GM12878 (cell line): ENCODE data around the gene MYH7. TPM values are rescaled to one million over a fixed set of nuclear protein-coding genes. Genes with fewer than 3 reads are reported as not detected.

Experiments
- ATAC-seq: fragments of 200-7000 bp; cut with Tn5 transposase; 3 replicates; pipeline ENCODE4 v1.9.1; 2020; ENCODE audit warnings: mild to moderate bottlenecking, moderate library complexity
- BruUV-seq: library from RNA; stranded (reverse); fragments of 400-500 nt; replicated peaks from 2 replicates; lab custom pipeline; 2021; lab: Mats Ljungman, UMichigan
- CTCF ChIA-PET: fragments of 300-600 bp; sonication (Branson Sonifier 250); formaldehyde crosslinking; extraction: SDS; loops from one replicate; lab custom pipeline; 2021; ENCODE audit warnings: inconsistent platforms; lab: Yijun Ruan, JAX
- POLR2A ChIA-PET: fragments of 350-600 bp; formaldehyde crosslinking; extraction: SDS; loops from one replicate; lab custom pipeline; 2021; ENCODE audit warnings: inconsistent platforms; lab: Charles Lee
- RAD21 ChIA-PET: fragments of 300-600 bp; sonication (Branson Sonifier 250); formaldehyde crosslinking; loops from one replicate; lab custom pipeline; 2023; ENCODE audit warnings: antibody characterized with exemption; ENCODE audit not compliant: unreplicated experiment; lab: Charles Lee
- SMC1A ChIA-PET: fragments of 300-600 bp; sonication (Branson Sonifier 250); formaldehyde crosslinking; loops from one replicate; lab custom pipeline; 2023; ENCODE audit not compliant: unreplicated experiment, uncharacterized antibody; lab: Charles Lee
- DNase-seq: peaks from one replicate; pipeline ENCODE4 v3.0.0-alpha.2; 2011; ENCODE audit warnings: low read depth, low spot score
- FAIRE-seq: peaks from 3 replicates; lab custom pipeline; 2011; peaks lifted over from hg19 to GRCh38; lab: Jason Lieb, UNC
- H2AFZ ChIP-seq: 2 replicates; pipeline ENCODE4 v1.6.0; 2011; ENCODE audit warnings: low read depth, low read length, control low read depth; ENCODE audit not compliant: control insufficient read depth
- H3K27ac ChIP-seq: 2 replicates; pipeline ENCODE4 v1.5.1; 2011; ENCODE audit warnings: control low read depth; ENCODE audit not compliant: control insufficient read depth, insufficient read depth
- H3K27me3 ChIP-seq, 2 experiments: replicated peaks in 1 of 2; 2 replicates each; pipeline versions ENCODE4 v1.6.0 to v1.6.1; 2011; ENCODE audit warnings: low read length in 1 of 2; ENCODE audit not compliant: control insufficient read depth in 2 of 2, insufficient read depth in 2 of 2
- H3K36me3 ChIP-seq, 2 experiments: 2 replicates each; pipeline ENCODE4 v1.5.1; 2011; ENCODE audit warnings: low read length in 1 of 2; ENCODE audit not compliant: control insufficient read depth in 2 of 2, insufficient read depth in 2 of 2
- H3K4me1 ChIP-seq: 2 replicates; pipeline ENCODE4 v1.6.1; 2011; ENCODE audit warnings: mild to moderate bottlenecking, low read length, moderate library complexity, mixed read lengths; ENCODE audit not compliant: control insufficient read depth, insufficient read depth
- H3K4me2 ChIP-seq: 2 replicates; pipeline ENCODE4 v1.6.0; 2011; ENCODE audit warnings: control low read depth; ENCODE audit not compliant: control insufficient read depth, insufficient read depth
- H3K4me3 ChIP-seq: fragments of 200-600 bp; sonication (generic); 2 replicates; pipeline ENCODE4 v1.5.1; 2016
- H3K79me2 ChIP-seq: 2 replicates; pipeline ENCODE4 v1.6.0; 2011; ENCODE audit warnings: low read length; ENCODE audit not compliant: control insufficient read depth, insufficient read depth
- H3K9ac ChIP-seq: 2 replicates; pipeline ENCODE4 v1.8.0; 2011; ENCODE audit warnings: low read length, control low read depth, mixed read lengths; ENCODE audit not compliant: control insufficient read depth, insufficient read depth
- H3K9me3 ChIP-seq: replicated peaks from 3 replicates; pipeline ENCODE4 v1.5.1; 2011; ENCODE audit warnings: mild to moderate bottlenecking, low read length; ENCODE audit not compliant: control insufficient read depth, insufficient read depth
- H4K20me1 ChIP-seq: 2 replicates; pipeline ENCODE4 v1.6.0; 2011; ENCODE audit not compliant: control insufficient read depth, insufficient read depth
- IRF4 ChIP-seq: IDR thresholded peaks from 2 replicates; pipeline ENCODE4 v1.6.1; 2011; ENCODE audit warnings: low read depth, low read length
- RAD51 ChIP-seq: fragments of 450-650 bp; IDR thresholded peaks from 2 replicates; pipeline ENCODE4 v1.6.1; 2016; ENCODE audit warnings: moderate library complexity, mild to moderate bottlenecking, inconsistent platforms
- RELB ChIP-seq: fragments of 450-650 bp; IDR thresholded peaks from 2 replicates; pipeline ENCODE4 v1.6.1; 2017; ENCODE audit warnings: low read depth, mild to moderate bottlenecking, moderate library complexity
- RFX5 ChIP-seq: IDR thresholded peaks from 2 replicates; pipeline ENCODE4 v1.6.1; 2011; ENCODE audit warnings: low read depth, low read length, improper control_type of control experiment
- SMC3 ChIP-seq: IDR thresholded peaks from 2 replicates; pipeline ENCODE4 v1.6.1; 2011; ENCODE audit warnings: low read length, improper control_type of control experiment, borderline replicate concordance
- WGBS: methylation state at CpG from one replicate; pipeline ENCODE4 v1.1.6; 2016; ENCODE audit warnings: low lambda C conversion rate; ENCODE audit not compliant: insufficient replicate concordance, insufficient coverage; ENCODE audit errors: missing lambda C conversion rate; 5-methylcytosine and 5-hydroxymethylcytosine counted together
- in situ Hi-C: fragments of 300-500 bp; cut with MboI; formaldehyde crosslinking; loops from 9 replicates; pipeline ENCODE4 v1.14.3; 2018; ENCODE audit warnings: mixed read lengths
- intact Hi-C: fragments of 100-400 bp; cut with micrococcal nuclease; formaldehyde crosslinking; loops from one replicate; pipeline ENCODE4 v1.14.2; 2022; ENCODE audit not compliant: unreplicated experiment
- polyA plus RNA-seq, 11 experiments: library from polyadenylated mRNA; depleted of rRNA in 4 of 11; unstranded in 6 of 11; stranded (reverse) in 5 of 11; fragments of >200 nt; fragmentation: Nextera tagmentation in 4 of 11; fragmentation: Illumina TruSeq in 1 of 11; extraction: Ambion mirVana in 4 of 11; extraction: Trizol in 1 of 11; gene quantifications; 1 replicate in 1 of 11; 2 replicates in 10 of 11; pipeline versions ENCODE4 v1.2.1 to v1.2.3, GENCODE V29; 2011 to 2016; ENCODE audit warnings: inconsistent platforms in 2 of 11, missing spikeins in 2 of 11, low read depth in 1 of 11
- total RNA-seq, 4 experiments: library from RNA; depleted of rRNA in 3 of 4; stranded (reverse); fragments of >200 nt in 3 of 4; fragmentation: Illumina TruSeq in 1 of 4; extraction: Trizol in 1 of 4; gene quantifications; 2 replicates each; pipeline versions ENCODE4 v1.2.1 to v1.2.3, GENCODE V29; 2013 to 2021
- TF ChIP-seq, protein P1 (sequence below): fragments of 450-650 bp; IDR thresholded peaks from 2 replicates; pipeline ENCODE4 v1.6.1; 2017; ENCODE audit warnings: mild to moderate bottlenecking
- TF ChIP-seq, protein P2 (sequence below): IDR thresholded peaks from 2 replicates; pipeline ENCODE4 v1.6.1; 2011; ENCODE audit warnings: low read depth, low read length, improper control_type of control experiment, borderline replicate concordance

Gene MYH7
- total and polyA plus RNA-seq, 10 of the 15 experiments (the other 5 are each of a cell fraction or from before 2014, with no cell fraction given) = 0.04 to 0.10 (median 0.05) TPM; not detected in 4

GRCh38 chr14:23415821-23416778 lies 19.4 kb downstream of the MYH7 start:
- ChIA-PET POLR2A (no interaction called here), RAD21 (no interaction called here)
- 37% methylated on average over 21 of the region's 21 CpGs for WGBS

More at GRCh38 chr14:23415821-23416778, 19.4 kb downstream of the MYH7 start:
- TF ChIP-seq RELB = no peak
- TF ChIP-seq RAD51 = no peak
- TF ChIP-seq, protein P1, sequence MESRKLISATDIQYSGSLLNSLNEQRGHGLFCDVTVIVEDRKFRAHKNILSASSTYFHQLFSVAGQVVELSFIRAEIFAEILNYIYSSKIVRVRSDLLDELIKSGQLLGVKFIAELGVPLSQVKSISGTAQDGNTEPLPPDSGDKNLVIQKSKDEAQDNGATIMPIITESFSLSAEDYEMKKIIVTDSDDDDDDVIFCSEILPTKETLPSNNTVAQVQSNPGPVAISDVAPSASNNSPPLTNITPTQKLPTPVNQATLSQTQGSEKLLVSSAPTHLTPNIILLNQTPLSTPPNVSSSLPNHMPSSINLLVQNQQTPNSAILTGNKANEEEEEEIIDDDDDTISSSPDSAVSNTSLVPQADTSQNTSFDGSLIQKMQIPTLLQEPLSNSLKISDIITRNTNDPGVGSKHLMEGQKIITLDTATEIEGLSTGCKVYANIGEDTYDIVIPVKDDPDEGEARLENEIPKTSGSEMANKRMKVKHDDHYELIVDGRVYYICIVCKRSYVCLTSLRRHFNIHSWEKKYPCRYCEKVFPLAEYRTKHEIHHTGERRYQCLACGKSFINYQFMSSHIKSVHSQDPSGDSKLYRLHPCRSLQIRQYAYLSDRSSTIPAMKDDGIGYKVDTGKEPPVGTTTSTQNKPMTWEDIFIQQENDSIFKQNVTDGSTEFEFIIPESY = no peak
- TF ChIP-seq IRF4 = no peak
- TF ChIP-seq SMC3 = no peak
- TF ChIP-seq RFX5 = no peak
- TF ChIP-seq, protein P2, sequence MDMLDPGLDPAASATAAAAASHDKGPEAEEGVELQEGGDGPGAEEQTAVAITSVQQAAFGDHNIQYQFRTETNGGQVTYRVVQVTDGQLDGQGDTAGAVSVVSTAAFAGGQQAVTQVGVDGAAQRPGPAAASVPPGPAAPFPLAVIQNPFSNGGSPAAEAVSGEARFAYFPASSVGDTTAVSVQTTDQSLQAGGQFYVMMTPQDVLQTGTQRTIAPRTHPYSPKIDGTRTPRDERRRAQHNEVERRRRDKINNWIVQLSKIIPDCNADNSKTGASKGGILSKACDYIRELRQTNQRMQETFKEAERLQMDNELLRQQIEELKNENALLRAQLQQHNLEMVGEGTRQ = no peak
- ChIA-PET SMC1A (no interaction called here), CTCF (interaction anchor here (0.5 kb wide), 1 partner anchor 117 kb away, joined by 3 read pairs; no protein-coding TSS in a partner anchor)
- H3K4me2 ChIP-seq = no peak overlapping the region
- no peaks in the 10 kb centered on the region; a peak in 2 of 4 replicates for H3K27me3 ChIP-seq
- DNase-seq (no peak), FAIRE-seq (no peak), ATAC-seq (no peak)
- H3K4me1 ChIP-seq = no peaks in the 10 kb centered on the region
- H2AFZ ChIP-seq = no peak overlapping the region
- BruUV-seq = no TSS peak
- H3K27ac ChIP-seq = no peak overlapping the region
- H3K79me2 ChIP-seq = no peaks in the 10 kb centered on the region
- no peak overlapping the region for H3K4me3 ChIP-seq
- H4K20me1 ChIP-seq = no peaks in the 10 kb centered on the region
- intact Hi-C loops (no loop called here), in situ Hi-C loops (no loop called here)
- no peaks in the 10 kb centered on the region for H3K9me3 ChIP-seq
- no peaks in the 10 kb centered on the region for H3K36me3 ChIP-seq
- no peak overlapping the region for H3K9ac ChIP-seq
